HG02840 (cell line): Measurements from ENCODE around the gene RFX2.

Experiments
- ATAC-seq: cut with Tn5 transposase; IDR thresholded peaks from one replicate; pipeline ENCODE4 v1.9.1; 2021; ENCODE audit warnings: mild to moderate bottlenecking, moderate library complexity, moderate number of reproducible peaks; ENCODE audit not compliant: unreplicated experiment, low FRiP score

Gene RFX2

GRCh38 chr19:6062961-6063575 is 47.2 kb downstream of the RFX2 start:
- ATAC-seq: no peak

GRCh38 chr19:6062274-6062673 is 48.0 kb downstream of the RFX2 start:
- ATAC-seq: no peak

- no peak for ATAC-seq
These were observed 48.7 kb downstream of the RFX2 start for GRCh38 chr19:6061376-6062130.

GRCh38 chr19:6060600-6061375 is 49.5 kb downstream of the RFX2 start:
- ATAC-seq: no peak

- no peak for ATAC-seq
These were observed 50.2 kb downstream of the RFX2 start for GRCh38 chr19:6059988-6060599.

- no peak for ATAC-seq
These were observed 50.8 kb downstream of the RFX2 start for GRCh38 chr19:6059396-6059947.

GRCh38 chr19:6058518-6059201 is 51.6 kb downstream of the RFX2 start:
- no peak for ATAC-seq

- ATAC-seq: no peak
These were observed 52.4 kb downstream of the RFX2 start for GRCh38 chr19:6057651-6058517.

- ATAC-seq: no peak
These were observed 53.3 kb downstream of the RFX2 start for GRCh38 chr19:6056801-6057650.

- ATAC-seq: no peak
These were observed 54.0 kb downstream of the RFX2 start for GRCh38 chr19:6056282-6056741.

- ATAC-seq: no peak
These were observed 55.1 kb downstream of the RFX2 start for GRCh38 chr19:6055013-6055795.

GRCh38 chr19:6048793-6049405 is 61.4 kb downstream of the RFX2 start:
- ATAC-seq: no peak

GRCh38 chr19:6048348-6048747 is 62.0 kb downstream of the RFX2 start:
- ATAC-seq: no peak

GRCh38 chr19:6047741-6048251 is 62.5 kb downstream of the RFX2 start:
- ATAC-seq: no peak

GRCh38 chr19:6047256-6047655 is 63.0 kb downstream of the RFX2 start:
- no peak for ATAC-seq

GRCh38 chr19:6045108-6045507 is 65.2 kb downstream of the RFX2 start:
- no peak for ATAC-seq
